ENCODE measurements around the gene TCF12.
"Not testable (repeated sequence)": the region's sequence is repeated elsewhere in the genome, so short reads cannot be mapped to it uniquely, and the experiment has no call there.

The TCF12 gene

GRCh38 chr15:57144448-57144847 is 226.0 kb downstream of the TCF12 start:
- no peak for DNase-seq

GRCh38 chr15:57146506-57147201 is 228.2 kb downstream of the TCF12 start:
- peak in 1 of 2 donors; percentile 84 for DNase-seq

GRCh38 chr15:57147621-57148020 is 229.2 kb downstream of the TCF12 start:
- DNase-seq = no peak

GRCh38 chr15:57148262-57148661 is 229.8 kb downstream of the TCF12 start:
- DNase-seq = no peak

GRCh38 chr15:57149196-57149595 is 230.8 kb downstream of the TCF12 start:
- peak; percentile 35 to 69 for DNase-seq

- no peak for DNase-seq
Measured at GRCh38 chr15:57150066-57150865, 231.8 kb downstream of the TCF12 start.

GRCh38 chr15:57150866-57151203 is 232.4 kb downstream of the TCF12 start:
- DNase-seq = not testable (repeated sequence)

- DNase-seq = no peak
Measured at GRCh38 chr15:57152133-57152532, 233.7 kb downstream of the TCF12 start.

GRCh38 chr15:57152666-57153539 is 234.5 kb downstream of the TCF12 start:
- peak; percentile 71 to 74 for DNase-seq

GRCh38 chr15:57156210-57156884 is 237.9 kb downstream of the TCF12 start:
- no peak for DNase-seq

GRCh38 chr15:57158589-57158988 is 240.1 kb downstream of the TCF12 start:
- DNase-seq = no peak

GRCh38 chr15:57158997-57159668 is 240.7 kb downstream of the TCF12 start:
- DNase-seq = no peak

- DNase-seq = no peak
Measured at GRCh38 chr15:57159767-57160166, 241.3 kb downstream of the TCF12 start.

- DNase-seq = no peak
Measured at GRCh38 chr15:57160823-57161560, 242.5 kb downstream of the TCF12 start.

GRCh38 chr15:57164251-57164650 is 245.8 kb downstream of the TCF12 start:
- DNase-seq = peak in 1 of 2 donors; percentile 25

GRCh38 chr15:57165992-57166391 is 247.5 kb downstream of the TCF12 start:
- DNase-seq = peak; percentile 19 to 30

- no peak for DNase-seq
Measured at GRCh38 chr15:57167821-57168395, 249.5 kb downstream of the TCF12 start.

GRCh38 chr15:57169643-57170042 is 251.2 kb downstream of the TCF12 start:
- DNase-seq = no peak

GRCh38 chr15:57171426-57171825 is 253.0 kb downstream of the TCF12 start:
- DNase-seq = peak; percentile 53 to 66

GRCh38 chr15:57172925-57173324 is 254.5 kb downstream of the TCF12 start:
- DNase-seq = no peak

- no peak for DNase-seq
Measured at GRCh38 chr15:57183041-57183440, 264.6 kb downstream of the TCF12 start.
